ENCODE results near the gene AMBRA1.

AMBRA1 gene

DNA sequence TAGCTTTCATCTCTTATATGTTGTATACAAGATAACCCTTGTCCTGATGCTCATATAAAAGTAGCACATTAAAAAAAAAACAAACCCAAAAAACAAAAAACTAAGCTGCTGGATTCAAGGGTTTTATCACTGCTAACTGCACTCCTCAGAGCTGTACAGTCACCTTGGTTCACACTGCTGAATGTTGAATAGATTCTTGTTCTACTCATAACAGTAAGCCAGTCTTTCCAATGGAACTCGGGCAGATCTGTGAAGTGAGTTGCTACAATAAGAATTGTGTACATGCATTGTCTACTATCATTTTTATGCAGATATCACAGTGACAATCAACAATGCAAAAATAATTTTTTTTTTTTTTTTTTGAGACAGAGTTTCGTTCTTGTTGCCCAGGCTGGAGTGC is 18.5 kb upstream of the AMBRA1 start:
- DNase-seq (ENCODE audit: extremely low spot score): no peak
- ChIA-PET POLR2A (interaction anchor here (1.5 to 2.2 kb wide), 2 partner anchors 18 to 89 kb away, joined by 4 to 9 read pairs; partner anchors contain the start of genes AMBRA1, ARHGAP1 and ZNF408), CTCF (interaction anchor here (0.6 to 0.7 kb wide), 2 partner anchors 26 to 263 kb away, joined by 3 to 6 read pairs; no protein-coding TSS in a partner anchor)
- no peak for TF ChIP-seq FOXM1 (IDR thresholded peaks at IDR 0.05; ENCODE audit: borderline replicate concordance)
- TF ChIP-seq FOXK2 (IDR thresholded peaks at IDR 0.05): no peak
- TF ChIP-seq NFRKB (IDR thresholded peaks at IDR 0.05): no peak
- TF ChIP-seq CTBP1 (IDR thresholded peaks at IDR 0.05; ENCODE audit: borderline replicate concordance): no peak
- TF ChIP-seq ARNT (IDR thresholded peaks at IDR 0.05): no peak
- TF ChIP-seq HDGF (IDR thresholded peaks at IDR 0.05; ENCODE audit: borderline replicate concordance): no peak
- no peak for TF ChIP-seq FOXA1 (IDR thresholded peaks at IDR 0.05)

DNA sequence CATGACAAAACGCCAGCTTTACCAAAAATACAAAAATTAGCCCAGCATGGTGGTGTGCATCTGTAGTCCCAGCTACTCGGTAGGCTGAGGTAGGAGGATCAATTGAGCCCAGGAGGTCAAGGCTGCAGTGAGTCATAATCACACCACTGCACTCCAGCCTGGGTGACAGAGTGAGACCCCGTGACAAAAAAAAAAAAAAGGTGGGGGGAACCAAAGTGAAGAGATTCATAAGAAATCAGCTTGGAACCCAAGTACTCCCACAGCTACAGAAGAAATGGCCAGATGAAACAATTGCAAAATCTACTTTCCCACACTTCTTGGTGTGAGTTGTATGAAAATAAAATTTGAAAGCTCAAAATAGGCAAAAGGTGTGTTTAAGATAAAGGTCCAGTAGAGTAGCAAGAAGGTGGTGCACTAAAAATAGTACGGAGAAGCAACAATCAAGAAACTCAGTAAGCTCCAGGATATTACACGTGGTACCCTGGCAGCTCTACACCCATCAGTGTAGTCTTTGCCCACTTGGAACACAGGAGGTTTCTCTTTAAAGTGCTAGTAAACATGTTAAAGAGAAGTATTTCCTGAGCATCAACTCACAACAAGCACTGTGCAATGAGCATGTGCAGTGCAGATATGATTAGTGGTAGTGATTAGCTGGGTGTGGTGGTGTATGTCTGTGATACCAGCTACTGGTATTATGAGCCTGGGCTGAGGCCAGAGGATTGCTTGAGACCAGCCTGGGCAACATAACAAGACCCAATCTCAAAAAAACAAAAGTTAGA is 17.9 kb upstream of the AMBRA1 start:
- ChIA-PET CTCF (interaction anchor here (0.6 to 1.0 kb wide), 3 partner anchors 18 to 262 kb away, joined by 3 to 6 read pairs (median 3); partner anchors contain the start of gene AMBRA1), POLR2A (interaction anchor here (1.5 to 2.2 kb wide), 2 partner anchors 18 to 89 kb away, joined by 4 to 9 read pairs; partner anchors contain the start of genes AMBRA1, ARHGAP1 and ZNF408)
- TF ChIP-seq LEF1 (IDR thresholded peaks at IDR 0.05; ENCODE audit: borderline replicate concordance): no peak
- TF ChIP-seq SUZ12 (IDR thresholded peaks at IDR 0.05): no peak
- no peak for TF ChIP-seq FOXM1 (IDR thresholded peaks at IDR 0.05; ENCODE audit: borderline replicate concordance)
- no peak for TF ChIP-seq TARDBP (IDR thresholded peaks at IDR 0.05)
- no peak for TF ChIP-seq L3MBTL2 (conservative IDR thresholded peaks at IDR 0.05)
- TF ChIP-seq FOXK2 (IDR thresholded peaks at IDR 0.05): no peak
- TF ChIP-seq, protein P1, sequence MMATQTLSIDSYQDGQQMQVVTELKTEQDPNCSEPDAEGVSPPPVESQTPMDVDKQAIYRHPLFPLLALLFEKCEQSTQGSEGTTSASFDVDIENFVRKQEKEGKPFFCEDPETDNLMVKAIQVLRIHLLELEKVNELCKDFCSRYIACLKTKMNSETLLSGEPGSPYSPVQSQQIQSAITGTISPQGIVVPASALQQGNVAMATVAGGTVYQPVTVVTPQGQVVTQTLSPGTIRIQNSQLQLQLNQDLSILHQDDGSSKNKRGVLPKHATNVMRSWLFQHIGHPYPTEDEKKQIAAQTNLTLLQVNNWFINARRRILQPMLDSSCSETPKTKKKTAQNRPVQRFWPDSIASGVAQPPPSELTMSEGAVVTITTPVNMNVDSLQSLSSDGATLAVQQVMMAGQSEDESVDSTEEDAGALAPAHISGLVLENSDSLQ (IDR thresholded peaks at IDR 0.05): no peak
- no peak for TF ChIP-seq HDGF (IDR thresholded peaks at IDR 0.05; ENCODE audit: borderline replicate concordance)
- TF ChIP-seq ARNT (IDR thresholded peaks at IDR 0.05): no peak
- no peak for DNase-seq (ENCODE audit: extremely low spot score)

DNA sequence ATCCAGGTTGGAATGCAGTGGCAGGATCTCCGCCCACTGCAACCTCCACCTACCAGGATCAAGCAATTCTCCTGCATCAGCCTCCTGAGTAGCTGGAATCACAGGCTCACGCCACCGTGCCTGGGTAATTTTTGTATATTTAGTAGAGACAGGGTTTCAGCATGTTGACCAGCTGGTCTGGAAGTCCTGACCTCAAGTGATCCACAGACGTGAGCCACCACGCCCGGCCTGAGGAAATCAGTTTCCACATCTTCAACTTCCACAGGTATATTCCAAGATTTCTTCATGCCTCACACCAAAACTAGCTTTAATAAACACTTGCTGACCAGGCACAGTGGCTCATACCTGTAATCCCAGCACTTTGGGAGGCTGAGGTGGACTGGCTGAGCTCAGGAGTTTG is 15.6 kb upstream of the AMBRA1 start:
- POLR2A ChIA-PET: interaction anchor here (1.5 kb wide), 1 partner anchor 16 kb away, joined by 4 read pairs; the partner anchor contains the start of gene AMBRA1
- CTCF ChIA-PET: no interaction called here
- no peak for TF ChIP-seq ARNT (IDR thresholded peaks at IDR 0.05)
- TF ChIP-seq SUZ12 (IDR thresholded peaks at IDR 0.05): no peak
- TF ChIP-seq ELF4 (IDR thresholded peaks at IDR 0.05): no peak
- no peak for TF ChIP-seq BHLHE40 (IDR thresholded peaks at IDR 0.05; ENCODE audit: borderline replicate concordance)
- TF ChIP-seq FOXM1 (IDR thresholded peaks at IDR 0.05; ENCODE audit: borderline replicate concordance): no peak
- TF ChIP-seq CTBP1 (IDR thresholded peaks at IDR 0.05; ENCODE audit: borderline replicate concordance): no peak
- TF ChIP-seq NFRKB (IDR thresholded peaks at IDR 0.05): no peak
- TF ChIP-seq ZNF384 (IDR thresholded peaks at IDR 0.05): no peak
- no peak for TF ChIP-seq FOXK2 (IDR thresholded peaks at IDR 0.05)
- no peak for TF ChIP-seq LEF1 (IDR thresholded peaks at IDR 0.05; ENCODE audit: borderline replicate concordance)
- TF ChIP-seq, protein P1 (IDR thresholded peaks at IDR 0.05): no peak
- no peak for TF ChIP-seq FOXA1 (IDR thresholded peaks at IDR 0.05)
- no peak for TF ChIP-seq HDGF (IDR thresholded peaks at IDR 0.05; ENCODE audit: borderline replicate concordance)
- no peak for TF ChIP-seq TARDBP (IDR thresholded peaks at IDR 0.05)
- no peak for TF ChIP-seq L3MBTL2 (conservative IDR thresholded peaks at IDR 0.05)
- no peak for TF ChIP-seq SP1 (IDR thresholded peaks at IDR 0.05)
- no peak for DNase-seq (ENCODE audit: extremely low spot score)

DNA sequence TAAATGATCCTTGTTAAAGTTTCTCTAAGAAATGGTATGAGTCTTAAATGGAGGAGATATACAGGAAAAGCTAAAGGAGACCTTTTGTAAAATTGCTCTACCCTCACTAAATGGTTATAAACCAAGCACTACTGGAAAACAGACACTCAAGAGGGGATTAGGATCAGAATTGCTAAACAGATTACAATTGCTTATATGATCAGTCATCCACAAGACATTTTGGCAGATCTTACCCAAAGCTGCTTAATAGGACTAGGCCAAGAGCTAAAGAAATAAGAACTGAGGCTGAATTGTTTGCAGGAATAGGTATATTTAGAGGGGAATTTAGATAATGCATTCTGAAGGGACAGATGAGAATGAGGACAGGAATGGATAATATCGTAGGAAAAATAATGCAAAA is 13.7 kb upstream of the AMBRA1 start:
- ChIA-PET POLR2A (interaction anchor here (1.2 to 1.6 kb wide), 2 partner anchors 9 to 13 kb away, joined by 3 to 5 read pairs; partner anchors contain the start of gene AMBRA1), CTCF (interaction anchor here (0.6 kb wide), 1 partner anchor 215 kb away, joined by 4 read pairs; no protein-coding TSS in a partner anchor)
- TF ChIP-seq FOXA1 (IDR thresholded peaks at IDR 0.05) (no peak), SUZ12 (IDR thresholded peaks at IDR 0.05) (no peak), SP1 (IDR thresholded peaks at IDR 0.05) (no peak), CTBP1 (IDR thresholded peaks at IDR 0.05; ENCODE audit: borderline replicate concordance) (no peak), LEF1 (IDR thresholded peaks at IDR 0.05; ENCODE audit: borderline replicate concordance) (no peak), ZNF384 (IDR thresholded peaks at IDR 0.05) (no peak), FOXK2 (IDR thresholded peaks at IDR 0.05) (no peak), NFRKB (IDR thresholded peaks at IDR 0.05) (no peak), TARDBP (IDR thresholded peaks at IDR 0.05) (no peak)
- TF ChIP-seq, protein P1 (IDR thresholded peaks at IDR 0.05): no peak
- no peak for DNase-seq (ENCODE audit: extremely low spot score)

DNA sequence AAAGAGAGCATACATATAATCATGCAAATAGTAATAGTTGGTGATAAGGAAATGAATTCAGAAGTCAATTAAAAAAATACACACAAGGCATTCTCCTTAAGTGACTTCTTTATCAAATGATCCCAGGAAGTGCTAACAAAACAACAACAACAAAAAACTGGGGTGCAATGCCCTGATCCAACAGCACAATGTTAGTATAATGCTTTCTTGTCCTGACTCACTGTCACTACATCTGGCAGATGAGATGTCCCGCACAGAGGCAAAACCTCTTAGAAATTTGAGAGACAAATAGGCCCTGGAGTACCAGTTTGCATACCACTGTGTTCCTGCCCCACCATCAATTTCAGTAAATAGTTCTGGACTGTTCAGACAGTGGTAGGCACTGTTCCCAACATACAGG is 11.0 kb upstream of the AMBRA1 start:
- POLR2A ChIA-PET: no interaction called here
- no peak for TF ChIP-seq SUZ12 (IDR thresholded peaks at IDR 0.05)
- TF ChIP-seq ARNT (IDR thresholded peaks at IDR 0.05): no peak
- TF ChIP-seq, protein P1 (IDR thresholded peaks at IDR 0.05): no peak
- no peak for TF ChIP-seq HDGF (IDR thresholded peaks at IDR 0.05; ENCODE audit: borderline replicate concordance)
- no peak for TF ChIP-seq SP1 (IDR thresholded peaks at IDR 0.05)
- TF ChIP-seq ZNF384 (IDR thresholded peaks at IDR 0.05): no peak
- TF ChIP-seq CTBP1 (IDR thresholded peaks at IDR 0.05; ENCODE audit: borderline replicate concordance): no peak
- no peak for TF ChIP-seq L3MBTL2 (conservative IDR thresholded peaks at IDR 0.05)
- TF ChIP-seq BHLHE40 (IDR thresholded peaks at IDR 0.05; ENCODE audit: borderline replicate concordance): no peak
- TF ChIP-seq FOXK2 (IDR thresholded peaks at IDR 0.05): no peak
- no peak for TF ChIP-seq NFRKB (IDR thresholded peaks at IDR 0.05)
- TF ChIP-seq FOXA1 (IDR thresholded peaks at IDR 0.05): no peak
- no peak for TF ChIP-seq TARDBP (IDR thresholded peaks at IDR 0.05)
- no peak for TF ChIP-seq LEF1 (IDR thresholded peaks at IDR 0.05; ENCODE audit: borderline replicate concordance)
- CTCF ChIA-PET: interaction anchor here (0.6 kb wide), 2 partner anchors 165 to 221 kb away, joined by 4 to 5 read pairs; no protein-coding TSS in a partner anchor
- DNase-seq (ENCODE audit: extremely low spot score): no peak

Measured in HEK293T (cell line).